ENCODE data around the gene STAMBPL1.

- no peak for TF ChIP-seq CTCF (IDR thresholded peaks at IDR 0.05; ENCODE audit: low read depth, low read length, poor library complexity, severe bottlenecking)
- no peak for TF ChIP-seq EZH2phosphoT487 (IDR thresholded peaks at IDR 0.05; ENCODE audit: borderline replicate concordance, low read length)
These were observed 5.8 kb upstream of the STAMBPL1 start for GRCh38 chr10:88874281-88874680.
